Effector memory CD8-positive, alpha-beta T cell (primary cell): Measurements from ENCODE around the gene HMX3.
A peak's percentile ranks its signal among the peaks of the same experiment; 100 is the strongest.

ENCODE experiments used
- ATAC-seq: fragments of 150-1000 bp; cut with Tn5 transposase; replicated peaks from 2 replicates; pipeline ENCODE4 v1.10.0; 2021; ENCODE audit warnings: mild to moderate bottlenecking, moderate library complexity
- DNase-seq, 3 experiments: peaks; one replicate each; pipeline ENCODE4 v3.0.0; 2021
- H3K27ac Mint-ChIP-seq, 2 donors: one replicate each; pipeline ENCODE4 v1.8.0; 2022; ENCODE audit warnings: mild to moderate bottlenecking in 2 of 2, mixed read lengths in 2 of 2, moderate library complexity in 2 of 2
- H3K27me3 Mint-ChIP-seq, 2 donors: one replicate each; pipeline ENCODE4 v1.8.0; 2022; ENCODE audit warnings: mixed read lengths in 2 of 2
- H3K36me3 Mint-ChIP-seq: one replicate; pipeline ENCODE4 v1.8.0; 2022; ENCODE audit warnings: mild to moderate bottlenecking, moderate library complexity, mixed read lengths; ENCODE audit not compliant: insufficient read depth
- H3K4me1 Mint-ChIP-seq, 2 donors: one replicate each; pipeline ENCODE4 v1.8.0; 2022; ENCODE audit warnings: low read depth in 2 of 2, mixed read lengths in 2 of 2
- H3K4me3 Mint-ChIP-seq, 2 donors: one replicate each; pipeline ENCODE4 v1.8.0; 2022; ENCODE audit warnings: mild to moderate bottlenecking in 2 of 2, mixed read lengths in 2 of 2, moderate library complexity in 2 of 2
- H3K9me3 Mint-ChIP-seq, 2 donors: one replicate each; pipeline ENCODE4 v1.8.0; 2022; ENCODE audit warnings: mixed read lengths in 2 of 2
- total RNA-seq, 9 experiments: gene quantifications; one replicate each; lab custom pipeline; 2026; lab: John Stamatoyannopoulos, UW

The HMX3 gene
- total RNA-seq, result 0 to 1.3 (median 0.24) reads per million in 9 experiments

DNA sequence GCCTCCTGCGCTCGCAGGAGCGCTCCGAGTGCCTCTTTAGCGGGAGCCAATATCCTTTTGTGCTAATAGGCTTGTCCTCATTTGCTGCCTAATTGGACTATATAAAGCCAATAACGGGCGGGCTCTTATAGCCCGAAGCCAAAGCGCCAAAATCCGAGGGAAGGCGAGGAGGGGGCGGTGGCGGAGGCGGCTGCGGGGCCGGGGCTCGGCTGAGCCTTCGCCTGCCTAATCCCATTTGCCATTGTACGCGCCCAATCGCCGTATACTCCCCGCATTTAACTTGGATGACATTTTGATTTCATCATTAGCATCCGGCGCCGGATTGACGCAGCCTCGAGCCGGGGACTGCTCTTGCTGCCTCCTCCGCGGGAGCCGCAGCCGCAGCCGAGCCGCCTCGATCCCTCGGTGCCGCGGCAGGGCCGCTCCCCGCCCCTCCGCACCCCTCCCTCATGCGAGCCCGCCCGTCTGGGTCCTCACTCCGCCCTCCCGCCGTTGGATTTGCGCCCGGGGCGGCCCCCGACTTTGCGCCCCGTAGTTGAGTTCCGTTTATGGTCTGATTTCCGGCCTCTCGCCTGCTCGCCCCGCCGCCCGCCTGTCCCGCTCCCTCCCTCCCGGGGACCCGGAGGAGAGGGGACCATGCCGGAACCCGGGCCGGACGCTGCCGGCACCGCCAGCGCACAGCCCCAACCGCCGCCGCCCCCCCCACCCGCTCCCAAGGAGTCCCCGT lies at the start of gene HMX3:
Gene HMX3 (plus strand): TSS at position 556 of the 727 bp plus-strand sequence. CDS start 81 bp downstream, at position 637.
- peaks cover 15% of the 10 kb centered on the region for H3K36me3 Mint-ChIP-seq
- peak within 1 kb of the TSS; percentile 84 to 86 for H3K4me3 Mint-ChIP-seq
- DNase-seq (no peak), ATAC-seq (peak; percentile 35)
- H3K4me1 Mint-ChIP-seq, result peaks cover 24 to 37% of the 10 kb centered on the region in 2 donors
- no peaks in the 10 kb centered on the region for H3K9me3 Mint-ChIP-seq
- peaks cover 72 to 84% of the 10 kb centered on the region in 2 donors for H3K27me3 Mint-ChIP-seq
- H3K27ac Mint-ChIP-seq, result peak within 1 kb of the TSS in 1 of 2 donors; percentile 16

DNA sequence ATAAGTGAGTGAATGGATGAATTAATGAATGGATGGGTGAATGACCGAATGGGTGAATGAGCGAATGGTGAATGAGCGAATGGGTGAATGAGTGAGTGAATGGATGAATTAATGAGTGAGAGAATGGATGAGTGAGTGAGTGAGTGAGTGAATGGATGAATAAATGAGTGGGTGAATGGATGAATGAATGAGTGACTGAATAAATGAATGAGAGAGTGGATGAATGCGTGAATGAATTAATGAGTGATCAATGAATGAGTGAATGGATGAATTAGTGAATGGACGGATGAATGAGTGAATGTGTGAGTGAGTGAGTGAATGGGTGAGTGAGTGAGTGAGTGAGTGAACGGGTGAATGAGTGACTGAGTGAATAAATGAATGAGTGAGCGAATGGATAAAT lies 49.5 kb upstream of the HMX3 start:
- Mint-ChIP-seq H3K9me3 (peaks cover 0 to 4% of the 10 kb centered on the region in 2 donors), H3K27me3 (peaks cover 15 to 20% of the 10 kb centered on the region in 2 donors), H3K36me3 (no peaks in the 10 kb centered on the region), H3K4me3 (no peak overlapping the region), H3K27ac (no peak overlapping the region), H3K4me1 (peaks cover 0 to 4% of the 10 kb centered on the region in 2 donors)
- no peak for ATAC-seq
- DNase-seq, result no peak

- DNase-seq (no peak), ATAC-seq (no peak)
- Mint-ChIP-seq H3K4me1 (peaks cover 0 to 4% of the 10 kb centered on the region in 2 donors), H3K9me3 (peaks cover 0 to 4% of the 10 kb centered on the region in 2 donors), H3K27me3 (peaks cover 18 to 31% of the 10 kb centered on the region in 2 donors), H3K4me3 (no peak overlapping the region), H3K36me3 (no peaks in the 10 kb centered on the region), H3K27ac (no peak overlapping the region)
Observed at GRCh38 chr10:123087348-123087747, 48.4 kb upstream of the HMX3 start.

GRCh38 chr10:123087786-123088185 lies 48.0 kb upstream of the HMX3 start:
- ATAC-seq, result no peak
- Mint-ChIP-seq H3K27me3 (peaks cover 18 to 35% of the 10 kb centered on the region in 2 donors), H3K4me3 (no peak overlapping the region), H3K27ac (no peak overlapping the region), H3K36me3 (no peaks in the 10 kb centered on the region), H3K9me3 (peaks cover 0 to 4% of the 10 kb centered on the region in 2 donors), H3K4me1 (peaks cover 0 to 4% of the 10 kb centered on the region in 2 donors)
- DNase-seq, result no peak

DNA sequence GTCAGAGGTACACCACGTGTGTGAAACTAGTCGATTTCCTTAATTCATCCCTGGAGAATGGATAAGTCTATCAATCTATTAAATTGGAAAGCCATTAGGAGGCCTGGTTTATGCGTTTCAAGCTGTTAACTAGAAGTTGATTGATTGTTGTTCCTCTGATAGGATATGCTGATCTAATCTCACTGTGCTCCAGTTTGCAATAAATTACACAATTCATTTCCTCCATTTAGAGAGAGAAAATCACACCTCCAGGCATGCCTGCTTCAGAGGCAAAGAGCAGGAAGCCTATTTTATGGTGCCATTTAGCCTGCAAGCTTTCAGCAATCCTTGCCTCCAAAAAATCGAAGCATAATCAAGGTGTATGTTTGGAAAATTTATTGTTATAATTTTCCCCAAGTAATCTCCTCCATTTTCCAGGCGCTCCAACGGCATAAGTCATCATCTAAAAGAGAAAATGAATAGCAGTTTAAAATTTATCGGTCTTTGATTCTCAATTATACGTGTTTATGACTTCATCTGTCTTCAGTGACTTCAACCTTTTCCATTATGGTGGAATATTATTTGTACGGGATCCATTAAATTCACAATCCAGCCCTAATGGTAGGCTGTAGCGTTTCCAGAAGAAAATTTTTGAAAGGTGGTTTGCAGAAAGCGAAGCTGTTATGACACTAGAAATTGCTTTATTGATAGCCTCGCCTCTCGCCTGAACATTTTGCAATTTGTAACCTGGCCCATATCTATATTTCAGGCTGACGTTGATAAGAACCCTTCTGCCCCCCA lies 42.9 kb upstream of the HMX3 start:
- Mint-ChIP-seq H3K4me3 (no peak overlapping the region), H3K27ac (no peak overlapping the region), H3K9me3 (no peaks in the 10 kb centered on the region), H3K4me1 (no peaks in the 10 kb centered on the region), H3K36me3 (no peaks in the 10 kb centered on the region), H3K27me3 (peaks cover 38 to 75% of the 10 kb centered on the region in 2 donors)
- ATAC-seq, result no peak
- no peak for DNase-seq

DNA sequence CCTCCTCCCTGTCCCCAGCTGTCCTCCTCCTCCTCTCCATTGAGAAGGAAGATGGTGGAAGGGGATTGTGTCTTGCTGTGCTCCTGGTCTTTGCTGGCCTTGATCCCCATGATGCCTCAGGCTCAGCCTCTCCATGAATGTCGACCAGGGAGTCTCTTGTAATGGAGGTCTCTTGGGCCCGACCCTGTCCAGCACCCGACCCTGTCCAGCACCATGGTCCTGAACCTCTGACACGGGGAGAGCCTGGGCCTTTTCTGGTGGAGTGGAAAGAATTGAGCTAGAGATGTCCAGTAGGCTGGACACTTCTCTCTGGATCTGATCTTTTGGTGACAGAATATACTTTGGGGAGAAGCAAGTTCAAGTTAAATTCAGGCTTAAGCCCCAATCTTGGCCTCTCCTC lies 42.3 kb upstream of the HMX3 start:
- DNase-seq (no peak), ATAC-seq (no peak)
- no peak overlapping the region for H3K27ac Mint-ChIP-seq
- no peaks in the 10 kb centered on the region for H3K4me1 Mint-ChIP-seq
- no peaks in the 10 kb centered on the region for H3K36me3 Mint-ChIP-seq
- no peaks in the 10 kb centered on the region for H3K9me3 Mint-ChIP-seq
- no peak overlapping the region for H3K4me3 Mint-ChIP-seq
- peaks cover 38 to 81% of the 10 kb centered on the region in 2 donors for H3K27me3 Mint-ChIP-seq

DNA sequence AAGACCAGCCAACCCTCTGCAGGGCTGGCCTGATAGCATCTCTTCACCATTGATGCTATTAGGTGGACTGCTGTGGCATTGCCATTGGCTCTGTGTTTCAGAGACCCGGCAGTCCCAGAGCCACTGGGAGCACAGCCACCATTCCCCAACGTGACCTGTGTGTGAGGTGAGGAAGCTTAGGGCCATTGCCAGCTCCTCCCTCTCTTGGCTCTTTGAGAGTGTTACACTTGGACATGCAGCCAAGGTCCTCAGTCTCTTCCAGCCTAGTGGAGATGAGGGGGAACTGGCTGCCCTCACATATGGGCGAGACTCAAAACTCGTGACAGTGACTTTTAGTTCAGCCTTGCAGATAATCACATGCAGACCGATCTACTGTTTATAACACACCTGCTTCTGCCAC lies 39.3 kb upstream of the HMX3 start:
- no peak overlapping the region for H3K4me3 Mint-ChIP-seq
- H3K4me1 Mint-ChIP-seq, result no peaks in the 10 kb centered on the region
- H3K9me3 Mint-ChIP-seq, result no peaks in the 10 kb centered on the region

GRCh38 chr10:123097039-123097438 lies 38.7 kb upstream of the HMX3 start:
- Mint-ChIP-seq H3K36me3 (no peaks in the 10 kb centered on the region), H3K4me3 (no peak overlapping the region), H3K27me3 (peaks cover 38 to 71% of the 10 kb centered on the region in 2 donors), H3K27ac (no peak overlapping the region), H3K9me3 (no peaks in the 10 kb centered on the region), H3K4me1 (no peaks in the 10 kb centered on the region)
- ATAC-seq (no peak), DNase-seq (no peak)

More for the DNA sequence above, 39.3 kb upstream of the HMX3 start:
- no peak for DNase-seq
- H3K27ac Mint-ChIP-seq, result no peak overlapping the region
- ATAC-seq, result no peak
- H3K36me3 Mint-ChIP-seq, result no peaks in the 10 kb centered on the region
- peaks cover 38 to 77% of the 10 kb centered on the region in 2 donors for H3K27me3 Mint-ChIP-seq

GRCh38 chr10:123100030-123100762 lies 35.6 kb upstream of the HMX3 start:
- Mint-ChIP-seq H3K4me1 (no peaks in the 10 kb centered on the region), H3K27me3 (peaks cover 9 to 47% of the 10 kb centered on the region in 2 donors)
- DNase-seq, result no peak

DNA sequence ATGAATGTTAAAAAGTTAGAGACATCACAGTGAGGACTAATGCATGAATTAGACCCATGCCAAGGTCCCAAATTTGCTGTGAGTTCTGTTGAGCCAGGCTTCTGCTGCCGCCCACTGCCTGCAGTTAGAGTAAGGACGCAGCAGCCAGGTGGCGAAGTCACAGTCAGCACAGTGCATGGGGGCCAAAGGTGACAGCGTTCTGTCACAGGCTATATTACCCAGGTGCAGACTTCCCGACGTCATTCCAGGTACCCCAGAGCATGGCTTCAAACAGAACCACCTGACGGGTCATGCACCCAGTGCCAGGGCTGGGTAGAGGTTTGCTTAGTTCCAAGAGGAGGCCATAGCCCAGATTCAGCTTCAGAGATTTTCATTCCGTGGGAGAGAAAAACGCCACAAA lies 33.9 kb upstream of the HMX3 start:
- DNase-seq (no peak), ATAC-seq (no peak)
- Mint-ChIP-seq H3K4me3 (no peak overlapping the region), H3K4me1 (no peaks in the 10 kb centered on the region), H3K27ac (no peak overlapping the region), H3K9me3 (no peaks in the 10 kb centered on the region), H3K36me3 (no peaks in the 10 kb centered on the region), H3K27me3 (peaks cover 8 to 48% of the 10 kb centered on the region in 2 donors)

More at GRCh38 chr10:123100030-123100762, 35.6 kb upstream of the HMX3 start:
- ATAC-seq, result no peak
- H3K4me3 Mint-ChIP-seq, result no peak overlapping the region
- no peak overlapping the region for H3K27ac Mint-ChIP-seq
- H3K36me3 Mint-ChIP-seq, result no peaks in the 10 kb centered on the region
- no peaks in the 10 kb centered on the region for H3K9me3 Mint-ChIP-seq

DNA sequence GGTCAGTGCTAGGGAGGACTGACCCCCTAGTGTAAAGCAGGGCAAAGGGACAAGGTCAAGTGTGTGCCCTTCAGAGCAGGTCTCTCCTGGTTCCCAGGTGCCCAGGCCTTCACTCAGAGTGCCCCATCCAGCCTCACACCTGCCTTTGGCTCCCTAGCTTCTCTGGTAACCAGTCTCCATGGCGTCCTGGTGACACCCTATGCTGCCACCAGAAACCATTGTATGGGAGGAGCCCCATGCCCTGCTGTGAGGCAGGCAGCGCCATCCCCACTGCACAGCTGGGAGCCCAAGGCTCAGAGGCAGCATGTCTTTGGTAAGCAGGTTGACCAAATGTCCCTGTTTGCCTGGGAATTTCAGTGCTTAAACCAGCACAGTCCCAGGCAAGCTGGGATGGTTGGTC lies 33.1 kb upstream of the HMX3 start:
- H3K36me3 Mint-ChIP-seq, result no peaks in the 10 kb centered on the region
- ATAC-seq, result no peak

GRCh38 chr10:123103944-123104343 lies 31.8 kb upstream of the HMX3 start:
- H3K36me3 Mint-ChIP-seq, result no peaks in the 10 kb centered on the region
- H3K27me3 Mint-ChIP-seq, result peaks cover 10 to 43% of the 10 kb centered on the region in 2 donors
- no peaks in the 10 kb centered on the region for H3K9me3 Mint-ChIP-seq
- no peak overlapping the region for H3K4me3 Mint-ChIP-seq
- ATAC-seq, result no peak
- no peak overlapping the region for H3K27ac Mint-ChIP-seq
- DNase-seq, result no peak
- no peaks in the 10 kb centered on the region for H3K4me1 Mint-ChIP-seq

More for the DNA sequence above, 33.1 kb upstream of the HMX3 start:
- Mint-ChIP-seq H3K4me1 (no peaks in the 10 kb centered on the region), H3K9me3 (no peaks in the 10 kb centered on the region), H3K27ac (no peak overlapping the region), H3K27me3 (peaks cover 8 to 43% of the 10 kb centered on the region in 2 donors), H3K4me3 (no peak overlapping the region)
- DNase-seq, result no peak

GRCh38 chr10:123109466-123109865 lies 26.3 kb upstream of the HMX3 start:
- H3K9me3 Mint-ChIP-seq, result no peaks in the 10 kb centered on the region
- ATAC-seq, result no peak
- no peaks in the 10 kb centered on the region for H3K4me1 Mint-ChIP-seq
- H3K36me3 Mint-ChIP-seq, result no peaks in the 10 kb centered on the region
- no peak for DNase-seq
- H3K27me3 Mint-ChIP-seq, result peaks cover 21 to 61% of the 10 kb centered on the region in 2 donors
- no peak overlapping the region for H3K27ac Mint-ChIP-seq
- no peak overlapping the region for H3K4me3 Mint-ChIP-seq
